ENCODE results near the gene GSG1L2. TPM values are rescaled to one million over a fixed set of nuclear protein-coding genes. Genes with fewer than 3 reads are reported as not detected.
A peak's percentile ranks its signal among the peaks of the same experiment; 100 is the strongest.

Gene GSG1L2
- total and polyA plus RNA-seq, 2 experiments from 2014 or later, result not detected

- no peak overlapping the region for H3K4me3 Mint-ChIP-seq
- Histone ChIP-seq H3K36me3 (ENCODE audit: insufficient read depth) (no peaks in the 10 kb centered on the region), H2AFZ (no peak overlapping the region), H3K4me3 (no peak overlapping the region), H3K27ac (ENCODE audit: low read depth) (no peak overlapping the region), H3K4me1 (ENCODE audit: insufficient read depth) (no peaks in the 10 kb centered on the region), H3K4me2 (no peak overlapping the region), H3F3A (replicated peaks; ENCODE audit: low read depth) (no peaks in the 10 kb centered on the region), H4K20me1 (replicated peaks; ENCODE audit: insufficient read depth) (no peaks in the 10 kb centered on the region), H3K79me2 (replicated peaks; ENCODE audit: insufficient read depth) (no peaks in the 10 kb centered on the region), H3K27me3 (ENCODE audit: insufficient read depth) (no peaks in the 10 kb centered on the region), H3K9me2 (ENCODE audit: insufficient read depth) (no peaks in the 10 kb centered on the region)
- ATAC-seq, result no peak
- H3K9me3 Mint-ChIP-seq, result no peaks in the 10 kb centered on the region
- no peak for TF ChIP-seq ZNF114 (CRISPR knock-in tag; IDR thresholded peaks at IDR 0.05)
- no peak for TF ChIP-seq ZNF331 (CRISPR knock-in tag; IDR thresholded peaks at IDR 0.05; ENCODE audit: low read depth)
- no peak for TF ChIP-seq NANOG (IDR thresholded peaks at IDR 0.05; ENCODE audit: borderline replicate concordance)
- TF ChIP-seq EZH2 (IDR thresholded peaks at IDR 0.05; ENCODE audit: low read depth, unreplicated experiment), result no peak
- no peaks in the 10 kb centered on the region for H3K36me3 Mint-ChIP-seq (ENCODE audit: low read depth)
- H3K27me3 Mint-ChIP-seq (ENCODE audit: insufficient read depth, low read depth, poor library complexity), result peaks cover 2% of the 10 kb centered on the region
- no peak overlapping the region for H3K27ac Mint-ChIP-seq
- H3K4me1 Mint-ChIP-seq, result no peaks in the 10 kb centered on the region
- no peak for DNase-seq (ENCODE audit: low spot score)
These were observed 61.6 kb downstream of the GSG1L2 start for GRCh38 chr17:9760266-9760665.

GRCh38 chr17:9755083-9755482, 66.8 kb downstream of the GSG1L2 start:
- TF ChIP-seq ZNF114 (CRISPR knock-in tag; IDR thresholded peaks at IDR 0.05) (no peak), EZH2 (IDR thresholded peaks at IDR 0.05; ENCODE audit: low read depth, unreplicated experiment) (no peak), NANOG (IDR thresholded peaks at IDR 0.05; ENCODE audit: borderline replicate concordance) (no peak), POLR2AphosphoS5 (IDR thresholded peaks at IDR 0.05; ENCODE audit: low read depth) (no peak), STAT1 (IDR thresholded peaks at IDR 0.05; ENCODE audit: unreplicated experiment) (no peak), ZNF462 (CRISPR knock-in tag; IDR thresholded peaks at IDR 0.05) (no peak), ETS1 (IDR thresholded peaks at IDR 0.05) (no peak)
- TF ChIP-seq, protein P1, sequence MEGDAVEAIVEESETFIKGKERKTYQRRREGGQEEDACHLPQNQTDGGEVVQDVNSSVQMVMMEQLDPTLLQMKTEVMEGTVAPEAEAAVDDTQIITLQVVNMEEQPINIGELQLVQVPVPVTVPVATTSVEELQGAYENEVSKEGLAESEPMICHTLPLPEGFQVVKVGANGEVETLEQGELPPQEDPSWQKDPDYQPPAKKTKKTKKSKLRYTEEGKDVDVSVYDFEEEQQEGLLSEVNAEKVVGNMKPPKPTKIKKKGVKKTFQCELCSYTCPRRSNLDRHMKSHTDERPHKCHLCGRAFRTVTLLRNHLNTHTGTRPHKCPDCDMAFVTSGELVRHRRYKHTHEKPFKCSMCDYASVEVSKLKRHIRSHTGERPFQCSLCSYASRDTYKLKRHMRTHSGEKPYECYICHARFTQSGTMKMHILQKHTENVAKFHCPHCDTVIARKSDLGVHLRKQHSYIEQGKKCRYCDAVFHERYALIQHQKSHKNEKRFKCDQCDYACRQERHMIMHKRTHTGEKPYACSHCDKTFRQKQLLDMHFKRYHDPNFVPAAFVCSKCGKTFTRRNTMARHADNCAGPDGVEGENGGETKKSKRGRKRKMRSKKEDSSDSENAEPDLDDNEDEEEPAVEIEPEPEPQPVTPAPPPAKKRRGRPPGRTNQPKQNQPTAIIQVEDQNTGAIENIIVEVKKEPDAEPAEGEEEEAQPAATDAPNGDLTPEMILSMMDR (conservative IDR thresholded peaks at IDR 0.05; ENCODE audit: low read depth in 2 of 2), result peak in 1 of 2 experiments; percentile 22; a peak in 1 of 4 replicates
- no peaks in the 10 kb centered on the region for H4K20me1 ChIP-seq (replicated peaks; ENCODE audit: insufficient read depth)
- no peaks in the 10 kb centered on the region for H3K36me3 Mint-ChIP-seq (ENCODE audit: low read depth)
- no peak overlapping the region for H3K27ac ChIP-seq (ENCODE audit: low read depth)
- no peaks in the 10 kb centered on the region for H3K79me2 ChIP-seq (replicated peaks; ENCODE audit: insufficient read depth)
- H3K4me1 ChIP-seq (ENCODE audit: insufficient read depth), result no peaks in the 10 kb centered on the region
- H3K4me3 Mint-ChIP-seq, result no peak overlapping the region
- H2AFZ ChIP-seq, result no peak overlapping the region
- H3K4me3 ChIP-seq, result no peak overlapping the region
- H3K4me2 ChIP-seq, result no peak overlapping the region
- H3K27me3 Mint-ChIP-seq (ENCODE audit: insufficient read depth, low read depth, poor library complexity), result no peaks in the 10 kb centered on the region
- no peak overlapping the region for H3K27ac Mint-ChIP-seq
- no peaks in the 10 kb centered on the region for H3K4me1 Mint-ChIP-seq
- no peaks in the 10 kb centered on the region for H3K9me3 Mint-ChIP-seq
- no peaks in the 10 kb centered on the region for H3K9me2 ChIP-seq (ENCODE audit: insufficient read depth)
- H3K36me3 ChIP-seq (ENCODE audit: insufficient read depth), result no peaks in the 10 kb centered on the region
- ATAC-seq (no peak), DNase-seq (ENCODE audit: low spot score) (no peak)
- no peaks in the 10 kb centered on the region for H3F3A ChIP-seq (replicated peaks; ENCODE audit: low read depth)
- H3K27me3 ChIP-seq (ENCODE audit: insufficient read depth), result no peaks in the 10 kb centered on the region

Data from GM23338 (cell line).